HEK293 (cell line): ENCODE data around the gene ADAR.
A peak's percentile ranks its signal among the peaks of the same experiment; 100 is the strongest.

Source experiments
- EGR2 ChIP-seq: fragments of 450-650 bp; formaldehyde crosslinking; IDR thresholded peaks from 2 replicates; pipeline ENCODE4 v1.5.1; 2016; ENCODE audit warnings: low read depth, missing biosample characterization, missing genetic modification characterization
- HOXD13 ChIP-seq: sonication (generic); formaldehyde crosslinking; IDR thresholded peaks from 2 replicates; pipeline ENCODE4 v1.8.0; 2022; ENCODE audit warnings: missing genetic modification reagents, borderline replicate concordance
- REST ChIP-seq: fragments of 450-650 bp; formaldehyde crosslinking; IDR thresholded peaks from 2 replicates; pipeline ENCODE4 v1.5.1; 2016; ENCODE audit warnings: missing biosample characterization, missing genetic modification characterization
- WT1 ChIP-seq: fragments of 450-650 bp; formaldehyde crosslinking; IDR thresholded peaks from 2 replicates; pipeline ENCODE4 v1.5.1; 2016; ENCODE audit warnings: missing biosample characterization, missing genetic modification characterization
- ZBTB7A ChIP-seq: fragments of 450-650 bp; formaldehyde crosslinking; IDR thresholded peaks from 2 replicates; pipeline ENCODE4 v1.5.1; 2016; ENCODE audit warnings: low read depth, missing biosample characterization, missing genetic modification characterization
- ZFHX2 ChIP-seq: fragments of 450-650 bp; formaldehyde crosslinking; conservative IDR thresholded peaks from 2 replicates; pipeline ENCODE4 v1.5.1; 2016; ENCODE audit warnings: missing biosample characterization, missing genetic modification characterization
- ZFP69B ChIP-seq: fragments of 450-650 bp; formaldehyde crosslinking; IDR thresholded peaks from 2 replicates; pipeline ENCODE4 v1.5.1; 2016; ENCODE audit warnings: missing biosample characterization, missing genetic modification characterization
- ZIC2 ChIP-seq: fragments of 450-650 bp; formaldehyde crosslinking; IDR thresholded peaks from 2 replicates; pipeline ENCODE4 v1.5.1; 2016; ENCODE audit warnings: missing biosample characterization, missing genetic modification characterization
- ZNF132 ChIP-seq: fragments of 450-650 bp; formaldehyde crosslinking; IDR thresholded peaks from 2 replicates; pipeline ENCODE4 v1.5.1; 2017; ENCODE audit warnings: missing biosample characterization, missing genetic modification characterization, borderline replicate concordance
- ZNF169 ChIP-seq: fragments of 450-650 bp; formaldehyde crosslinking; IDR thresholded peaks from 2 replicates; pipeline ENCODE4 v1.5.1; 2016; ENCODE audit warnings: missing biosample characterization, missing genetic modification characterization
- ZNF19 ChIP-seq: fragments of 450-650 bp; formaldehyde crosslinking; IDR thresholded peaks from 2 replicates; pipeline ENCODE4; 2016; ENCODE audit warnings: missing biosample characterization, missing genetic modification characterization, low read depth
- ZNF221 ChIP-seq: fragments of 450-650 bp; formaldehyde crosslinking; IDR thresholded peaks from 2 replicates; pipeline ENCODE4 v1.5.1; 2017; ENCODE audit warnings: missing biosample characterization, missing genetic modification characterization, borderline replicate concordance
- ZNF341 ChIP-seq: fragments of 450-650 bp; formaldehyde crosslinking; IDR thresholded peaks from 2 replicates; pipeline ENCODE4; 2016; ENCODE audit warnings: low read depth, missing biosample characterization, missing genetic modification characterization
- ZNF423 ChIP-seq: fragments of 450-650 bp; formaldehyde crosslinking; IDR thresholded peaks from 2 replicates; pipeline ENCODE4 v1.5.1; 2016; ENCODE audit warnings: missing biosample characterization, missing genetic modification characterization
- ZNF488 ChIP-seq: fragments of 450-650 bp; formaldehyde crosslinking; IDR thresholded peaks from 2 replicates; pipeline ENCODE4 v1.5.1; 2016; ENCODE audit warnings: missing biosample characterization, missing genetic modification characterization
- ZNF518A ChIP-seq: fragments of 450-650 bp; formaldehyde crosslinking; conservative IDR thresholded peaks from 2 replicates; pipeline ENCODE4 v1.5.1; 2016; ENCODE audit warnings: low read depth, missing biosample characterization, missing genetic modification characterization
- ZNF549 ChIP-seq: fragments of 450-650 bp; IDR thresholded peaks from 2 replicates; pipeline ENCODE4 v1.5.1; 2018; ENCODE audit warnings: missing biosample characterization, missing genetic modification characterization, mild to moderate bottlenecking, inconsistent platforms, moderate library complexity
- ZNF561 ChIP-seq: fragments of 450-650 bp; IDR thresholded peaks from 2 replicates; pipeline ENCODE4 v1.5.1; 2018; ENCODE audit warnings: missing biosample characterization, missing genetic modification characterization, borderline replicate concordance
- ZNF610 ChIP-seq: fragments of 450-650 bp; formaldehyde crosslinking; IDR thresholded peaks from 2 replicates; pipeline ENCODE4 v1.5.1; 2016; ENCODE audit warnings: missing biosample characterization, missing genetic modification characterization, borderline replicate concordance
- ZNF677 ChIP-seq: fragments of 450-650 bp; IDR thresholded peaks from 2 replicates; pipeline ENCODE4 v1.5.0; 2018; ENCODE audit warnings: missing biosample characterization, mild to moderate bottlenecking, missing genetic modification characterization, moderate library complexity
- ZNF777 ChIP-seq: fragments of 450-650 bp; formaldehyde crosslinking; IDR thresholded peaks from 2 replicates; pipeline ENCODE4 v1.5.1; 2017; ENCODE audit warnings: missing biosample characterization, missing genetic modification characterization, borderline replicate concordance
- ZNF785 ChIP-seq: fragments of 450-650 bp; formaldehyde crosslinking; IDR thresholded peaks from 2 replicates; pipeline ENCODE4 v1.5.1; 2016; ENCODE audit warnings: missing biosample characterization, missing genetic modification characterization
- TF ChIP-seq, protein P1 (sequence below): fragments of 450-650 bp; formaldehyde crosslinking; IDR thresholded peaks from 2 replicates; pipeline ENCODE4 v1.5.1; 2016; ENCODE audit warnings: missing biosample characterization, missing genetic modification characterization
- TF ChIP-seq, protein P2 (sequence below): fragments of 450-650 bp; formaldehyde crosslinking; IDR thresholded peaks from 2 replicates; pipeline ENCODE4 v1.5.1; 2016; ENCODE audit warnings: missing biosample characterization, missing genetic modification characterization

The ADAR gene

GRCh38 chr1:154558720-154559465 is 49.1 kb downstream of the ADAR start (continued):
- TF ChIP-seq, protein P1, sequence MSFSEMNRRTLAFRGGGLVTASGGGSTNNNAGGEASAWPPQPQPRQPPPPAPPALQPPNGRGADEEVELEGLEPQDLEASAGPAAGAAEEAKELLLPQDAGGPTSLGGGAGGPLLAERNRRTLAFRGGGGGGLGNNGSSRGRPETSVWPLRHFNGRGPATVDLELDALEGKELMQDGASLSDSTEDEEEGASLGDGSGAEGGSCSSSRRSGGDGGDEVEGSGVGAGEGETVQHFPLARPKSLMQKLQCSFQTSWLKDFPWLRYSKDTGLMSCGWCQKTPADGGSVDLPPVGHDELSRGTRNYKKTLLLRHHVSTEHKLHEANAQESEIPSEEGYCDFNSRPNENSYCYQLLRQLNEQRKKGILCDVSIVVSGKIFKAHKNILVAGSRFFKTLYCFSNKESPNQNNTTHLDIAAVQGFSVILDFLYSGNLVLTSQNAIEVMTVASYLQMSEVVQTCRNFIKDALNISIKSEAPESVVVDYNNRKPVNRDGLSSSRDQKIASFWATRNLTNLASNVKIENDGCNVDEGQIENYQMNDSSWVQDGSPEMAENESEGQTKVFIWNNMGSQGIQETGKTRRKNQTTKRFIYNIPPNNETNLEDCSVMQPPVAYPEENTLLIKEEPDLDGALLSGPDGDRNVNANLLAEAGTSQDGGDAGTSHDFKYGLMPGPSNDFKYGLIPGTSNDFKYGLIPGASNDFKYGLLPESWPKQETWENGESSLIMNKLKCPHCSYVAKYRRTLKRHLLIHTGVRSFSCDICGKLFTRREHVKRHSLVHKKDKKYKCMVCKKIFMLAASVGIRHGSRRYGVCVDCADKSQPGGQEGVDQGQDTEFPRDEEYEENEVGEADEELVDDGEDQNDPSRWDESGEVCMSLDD (tag by site-specific recombination): peak; percentile 99
- TF ChIP-seq ZNF19 (tag by site-specific recombination) (no peak), ZNF221 (tag by site-specific recombination) (peak; percentile 52; the same call in 1 of the 2 replicates), ZBTB7A (tag by site-specific recombination) (peak; percentile 96), ZNF488 (tag by site-specific recombination) (peak; percentile 61; the same call in 1 of the 2 replicates), ZIC2 (tag by site-specific recombination) (peak; percentile 96), ZNF549 (tag by site-specific recombination) (no peak), ZNF423 (peak; percentile 51; the same call in 1 of the 2 replicates), ZNF610 (tag by site-specific recombination) (peak; percentile 91), ZNF169 (tag by site-specific recombination) (no peak), ZNF777 (tag by site-specific recombination) (no peak), ZFHX2 (tag by site-specific recombination) (peak; percentile 98), WT1 (tag by site-specific recombination) (peak; percentile 72), ZNF341 (tag by site-specific recombination) (peak; percentile 62), ZNF518A (tag by site-specific recombination) (peak; percentile 68), ZNF132 (tag by site-specific recombination) (no peak), HOXD13 (CRISPR knock-in tag) (no peak), REST (tag by site-specific recombination) (no peak; the same call in none of the 2 replicates), ZNF677 (tag by site-specific recombination) (no peak), EGR2 (peak; percentile 96), ZFP69B (tag by site-specific recombination) (peak; percentile 81), ZNF785 (peak; percentile 76), ZNF561 (peak; percentile 95)
- TF ChIP-seq, protein P2, sequence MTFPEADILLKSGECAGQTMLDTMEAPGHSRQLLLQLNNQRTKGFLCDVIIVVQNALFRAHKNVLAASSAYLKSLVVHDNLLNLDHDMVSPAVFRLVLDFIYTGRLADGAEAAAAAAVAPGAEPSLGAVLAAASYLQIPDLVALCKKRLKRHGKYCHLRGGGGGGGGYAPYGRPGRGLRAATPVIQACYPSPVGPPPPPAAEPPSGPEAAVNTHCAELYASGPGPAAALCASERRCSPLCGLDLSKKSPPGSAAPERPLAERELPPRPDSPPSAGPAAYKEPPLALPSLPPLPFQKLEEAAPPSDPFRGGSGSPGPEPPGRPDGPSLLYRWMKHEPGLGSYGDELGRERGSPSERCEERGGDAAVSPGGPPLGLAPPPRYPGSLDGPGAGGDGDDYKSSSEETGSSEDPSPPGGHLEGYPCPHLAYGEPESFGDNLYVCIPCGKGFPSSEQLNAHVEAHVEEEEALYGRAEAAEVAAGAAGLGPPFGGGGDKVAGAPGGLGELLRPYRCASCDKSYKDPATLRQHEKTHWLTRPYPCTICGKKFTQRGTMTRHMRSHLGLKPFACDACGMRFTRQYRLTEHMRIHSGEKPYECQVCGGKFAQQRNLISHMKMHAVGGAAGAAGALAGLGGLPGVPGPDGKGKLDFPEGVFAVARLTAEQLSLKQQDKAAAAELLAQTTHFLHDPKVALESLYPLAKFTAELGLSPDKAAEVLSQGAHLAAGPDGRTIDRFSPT (tag by site-specific recombination): peak; percentile 98
